ENCODE data around the gene PIK3R1. TPM values are rescaled to one million over a fixed set of nuclear protein-coding genes. Genes with fewer than 3 reads are reported as not detected.

PIK3R1 gene
- total RNA-seq, result 100 to 1,000 TPM in 1 of 6 donors, 10 to 100 TPM in 5; 52.3 to 112 (median 92.5) TPM

GRCh38 chr5:68215208-68215897 is at the start of gene PIK3R1:
PIK3R1 (plus strand) TSS chr5:68215756; CDS start chr5:68226676, 10,920 bp downstream.
- peaks cover 4 to 27% (median 12%) of the 10 kb centered on the region in 4 donors for H3K4me1 ChIP-seq
- peak; percentile 97 to 100 for DNase-seq
- TF ChIP-seq EP300 (IDR thresholded peaks at IDR 0.05) (peak in 1 of 4 donors; percentile 19), POLR2AphosphoS5 (IDR thresholded peaks at IDR 0.05) (peak; percentile 75 to 88), CTCF (IDR thresholded peaks at IDR 0.05) (peak; percentile 33 to 89 (median 80)), POLR2A (IDR thresholded peaks at IDR 0.05) (peak; percentile 84 to 98 (median 91))
- 0% methylated on average over 19 of the region's 78 CpGs; no CpG with 5 or more reads in 1 of the 2 donors for WGBS, 2 donors
- no peaks in the 10 kb centered on the region for H3K27me3 ChIP-seq
- no peaks in the 10 kb centered on the region for H3K9me3 ChIP-seq
- ATAC-seq (ENCODE audit: low FRiP score in 2 of 2), result peak; percentile 97 to 98
- H3K36me3 ChIP-seq, result no peaks in the 10 kb centered on the region
- peak within 1 kb of the TSS; percentile 94 to 99 (median 98) for H3K27ac ChIP-seq
- H3K4me3 ChIP-seq, result peak within 1 kb of the TSS; percentile 73 to 88 (median 76)

- Histone ChIP-seq H3K9me3 (no peaks in the 10 kb centered on the region), H3K4me3 (no peak overlapping the region), H3K36me3 (no peaks in the 10 kb centered on the region), H3K27ac (no peak overlapping the region), H3K4me1 (peaks cover 0 to 4% (median 0%) of the 10 kb centered on the region in 4 donors), H3K27me3 (no peaks in the 10 kb centered on the region)
- DNase-seq (no peak), ATAC-seq (ENCODE audit: low FRiP score in 2 of 2) (no peak)
- WGBS, 2 donors, result 94 to 98% methylated on average over 4 of the region's 4 CpGs
- TF ChIP-seq EP300 (IDR thresholded peaks at IDR 0.05) (no peak), POLR2A (IDR thresholded peaks at IDR 0.05) (no peak), POLR2AphosphoS5 (IDR thresholded peaks at IDR 0.05) (no peak), CTCF (IDR thresholded peaks at IDR 0.05) (no peak)
Observed at GRCh38 chr5:68167195-68167651, 48.3 kb upstream of the PIK3R1 start.

- ATAC-seq (ENCODE audit: low FRiP score in 2 of 2), result peak in 1 of 2 donors; percentile 35
- Histone ChIP-seq H3K4me3 (no peak overlapping the region), H3K4me1 (peaks cover 0 to 4% (median 0%) of the 10 kb centered on the region in 4 donors), H3K36me3 (no peaks in the 10 kb centered on the region), H3K27ac (peak overlapping the region in 1 of 4 donors; percentile 41), H3K9me3 (no peaks in the 10 kb centered on the region), H3K27me3 (no peaks in the 10 kb centered on the region)
- DNase-seq, result no peak
- WGBS, 2 donors, result 60 to 69% methylated on average over 1 of the region's 1 CpG
- TF ChIP-seq CTCF (IDR thresholded peaks at IDR 0.05) (no peak), EP300 (IDR thresholded peaks at IDR 0.05) (no peak), POLR2A (IDR thresholded peaks at IDR 0.05) (no peak), POLR2AphosphoS5 (IDR thresholded peaks at IDR 0.05) (no peak)
Observed at GRCh38 chr5:68169903-68170302, 45.7 kb upstream of the PIK3R1 start.

- Histone ChIP-seq H3K4me1 (peaks cover 0 to 4% (median 0%) of the 10 kb centered on the region in 4 donors), H3K27ac (peak overlapping the region in 2 of 4 donors; percentile 52 to 72), H3K9me3 (no peaks in the 10 kb centered on the region), H3K4me3 (no peak overlapping the region), H3K27me3 (no peaks in the 10 kb centered on the region), H3K36me3 (no peaks in the 10 kb centered on the region)
- TF ChIP-seq POLR2AphosphoS5 (IDR thresholded peaks at IDR 0.05) (peak; percentile 41 to 70), CTCF (IDR thresholded peaks at IDR 0.05) (no peak), EP300 (IDR thresholded peaks at IDR 0.05) (peak in 2 of 4 donors; percentile 62 to 86)
- ATAC-seq (ENCODE audit: low FRiP score in 2 of 2) (peak; percentile 70 to 91), DNase-seq (peak in 1 of 2 donors; percentile 37)
- WGBS, 2 donors, result 53 to 61% methylated on average over 10 of the region's 10 CpGs
Observed at GRCh38 chr5:68170826-68171558, 44.6 kb upstream of the PIK3R1 start.
